Epithelial cell of umbilical artery (primary cell): Measurements from ENCODE around the gene TOGARAM1. TPM values are rescaled to one million over a fixed set of nuclear protein-coding genes. Genes with fewer than 3 reads are reported as not detected.

Experiments
- total RNA-seq: library from RNA; depleted of rRNA; stranded (reverse); fragments of >200 nt; gene quantifications from 2 replicates; pipeline ENCODE4 v1.2.3, GENCODE V29; 2014

TOGARAM1 gene, protein sequence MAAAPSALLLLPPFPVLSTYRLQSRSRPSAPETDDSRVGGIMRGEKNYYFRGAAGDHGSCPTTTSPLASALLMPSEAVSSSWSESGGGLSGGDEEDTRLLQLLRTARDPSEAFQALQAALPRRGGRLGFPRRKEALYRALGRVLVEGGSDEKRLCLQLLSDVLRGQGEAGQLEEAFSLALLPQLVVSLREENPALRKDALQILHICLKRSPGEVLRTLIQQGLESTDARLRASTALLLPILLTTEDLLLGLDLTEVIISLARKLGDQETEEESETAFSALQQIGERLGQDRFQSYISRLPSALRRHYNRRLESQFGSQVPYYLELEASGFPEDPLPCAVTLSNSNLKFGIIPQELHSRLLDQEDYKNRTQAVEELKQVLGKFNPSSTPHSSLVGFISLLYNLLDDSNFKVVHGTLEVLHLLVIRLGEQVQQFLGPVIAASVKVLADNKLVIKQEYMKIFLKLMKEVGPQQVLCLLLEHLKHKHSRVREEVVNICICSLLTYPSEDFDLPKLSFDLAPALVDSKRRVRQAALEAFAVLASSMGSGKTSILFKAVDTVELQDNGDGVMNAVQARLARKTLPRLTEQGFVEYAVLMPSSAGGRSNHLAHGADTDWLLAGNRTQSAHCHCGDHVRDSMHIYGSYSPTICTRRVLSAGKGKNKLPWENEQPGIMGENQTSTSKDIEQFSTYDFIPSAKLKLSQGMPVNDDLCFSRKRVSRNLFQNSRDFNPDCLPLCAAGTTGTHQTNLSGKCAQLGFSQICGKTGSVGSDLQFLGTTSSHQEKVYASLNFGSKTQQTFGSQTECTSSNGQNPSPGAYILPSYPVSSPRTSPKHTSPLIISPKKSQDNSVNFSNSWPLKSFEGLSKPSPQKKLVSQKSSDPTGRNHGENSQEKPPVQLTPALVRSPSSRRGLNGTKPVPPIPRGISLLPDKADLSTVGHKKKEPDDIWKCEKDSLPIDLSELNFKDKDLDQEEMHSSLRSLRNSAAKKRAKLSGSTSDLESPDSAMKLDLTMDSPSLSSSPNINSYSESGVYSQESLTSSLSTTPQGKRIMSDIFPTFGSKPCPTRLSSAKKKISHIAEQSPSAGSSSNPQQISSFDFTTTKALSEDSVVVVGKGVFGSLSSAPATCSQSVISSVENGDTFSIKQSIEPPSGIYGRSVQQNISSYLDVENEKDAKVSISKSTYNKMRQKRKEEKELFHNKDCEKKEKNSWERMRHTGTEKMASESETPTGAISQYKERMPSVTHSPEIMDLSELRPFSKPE (N-terminal part only)
- 15.3 and 19.6 TPM in 2 replicates for total RNA-seq

GRCh38 chr14:44961554-44962333 is at the start of gene TOGARAM1, which contains the start of gene KLHL28:
TSS of gene TOGARAM1 (plus strand) at chr14:44962190. CDS start at chr14:44962422, 232 bp downstream.
TSS of gene KLHL28 (minus strand) at chr14:44961947. CDS start at chr14:44945928, 16,019 bp downstream.

DNA sequence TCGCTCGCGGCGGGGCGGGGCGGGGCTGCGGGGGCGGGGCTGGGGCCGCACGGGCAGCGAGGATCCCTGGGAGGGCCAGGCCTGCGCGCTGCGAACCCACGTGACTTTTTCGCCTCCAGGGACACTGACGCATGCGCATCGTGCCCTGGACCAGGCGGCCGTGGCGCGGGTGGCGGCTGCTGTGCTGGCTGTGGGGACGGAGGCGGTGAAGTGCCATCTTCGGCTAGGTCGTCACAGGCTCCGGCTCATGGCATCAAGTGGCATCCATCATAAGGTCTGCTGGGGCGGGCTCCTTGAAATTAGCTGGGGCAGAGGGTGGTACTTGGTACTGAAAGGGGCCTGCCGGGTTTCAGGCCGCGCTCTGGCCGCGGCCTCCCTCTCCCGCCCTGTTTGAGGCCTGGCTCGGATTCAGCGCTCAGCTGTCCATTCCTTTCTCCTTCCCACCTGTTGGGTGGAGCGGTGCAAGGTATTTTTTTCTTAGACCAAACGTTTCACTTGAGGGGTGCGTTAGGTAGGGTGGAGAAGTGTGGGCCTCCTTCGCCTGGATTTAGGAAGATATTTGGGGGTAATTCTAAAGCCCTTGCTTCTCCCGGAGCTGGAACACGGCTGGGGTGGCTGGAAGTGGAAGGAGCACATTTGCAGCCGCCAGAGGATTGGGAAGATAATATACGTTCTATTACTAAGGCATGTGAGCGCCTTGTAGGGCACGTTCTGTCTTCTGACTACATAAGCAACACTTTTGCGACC is 122.2 kb downstream of the TOGARAM1 start, which contains the start of gene PRPF39:
Gene PRPF39 (plus strand): TSS at position 141 of the 747 bp plus-strand sequence. CDS start 11,124 bp downstream, outside the sequence.

Other genes starting within 250 kb of the TOGARAM1 start
- 6.2 and 7.0 TPM in 2 replicates for gene KLHL28, start 243 bp upstream of the TOGARAM1 start, total RNA-seq
- 24.4 and 28.7 TPM in 2 replicates for gene PRPF39, start 121.9 kb downstream of the TOGARAM1 start, total RNA-seq
- 34.4 and 52.1 TPM in 2 replicates for gene FKBP3, start 172.3 kb downstream of the TOGARAM1 start, total RNA-seq
- gene FANCM, start 173.7 kb downstream of the TOGARAM1 start, total RNA-seq = 9.7 and 12.6 TPM in 2 replicates